C4-2B (cell line): ENCODE results near the gene ANKRD2.

Source experiments
- H3K27ac ChIP-seq: fragments of 450-650 bp; 2 replicates; pipeline ENCODE4 v1.5.1; 2017
- CTCF ChIP-seq: fragments of 450-650 bp; conservative IDR thresholded peaks from 2 replicates; pipeline ENCODE4 v1.5.1; 2017; ENCODE audit warnings: mild to moderate bottlenecking
- ZFX ChIP-seq: fragments of 450-650 bp; IDR thresholded peaks from 2 replicates; pipeline ENCODE4 v1.6.1; 2017

The ANKRD2 gene

DNA sequence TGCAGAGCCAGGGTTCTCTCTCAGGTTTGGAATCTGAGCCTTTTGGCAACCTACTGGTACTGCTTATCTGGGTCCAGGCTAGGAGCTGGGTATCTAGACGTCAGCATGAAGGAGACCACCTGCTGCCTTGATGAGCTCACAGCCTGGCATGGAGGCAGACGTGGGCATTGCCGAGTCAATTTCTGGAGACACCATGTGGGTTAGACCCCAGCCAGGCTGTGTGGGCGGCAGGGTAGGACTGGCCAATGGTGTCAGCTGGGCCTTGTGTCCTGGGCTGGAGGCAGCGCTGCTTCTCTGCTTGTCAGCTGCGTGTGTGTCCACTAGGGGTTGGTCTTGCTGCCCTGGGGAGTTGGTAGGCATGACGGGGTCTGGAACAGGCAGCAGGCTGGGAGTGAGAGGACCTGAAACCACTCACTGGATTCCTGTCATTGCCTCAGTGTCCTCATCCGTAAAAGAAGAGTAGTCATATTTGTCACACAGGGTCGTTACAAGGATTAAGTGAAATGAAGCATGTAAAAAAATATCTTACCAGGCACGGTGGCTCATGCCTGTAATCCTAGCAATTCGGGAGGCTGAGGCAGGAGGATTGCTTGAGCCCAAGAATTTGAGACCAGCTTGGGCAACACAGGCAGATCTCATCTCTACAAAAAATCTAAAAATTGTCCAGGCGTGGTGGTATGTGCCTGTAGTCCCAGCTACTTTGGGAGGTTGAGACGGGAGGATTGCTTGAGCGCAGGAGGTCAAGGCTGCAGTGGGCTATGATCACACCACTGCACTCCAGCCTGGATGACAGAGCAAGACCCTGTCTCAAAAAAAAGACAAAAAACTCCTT is 31.7 kb upstream of the ANKRD2 start:
- no peak for TF ChIP-seq CTCF
- no peak for TF ChIP-seq ZFX
- H3K27ac ChIP-seq, result no peak overlapping the region

GRCh38 chr10:97542169-97543024 is 30.2 kb upstream of the ANKRD2 start:
- TF ChIP-seq CTCF (no peak), ZFX (no peak)
- peak overlapping the region; percentile 36 for H3K27ac ChIP-seq

DNA sequence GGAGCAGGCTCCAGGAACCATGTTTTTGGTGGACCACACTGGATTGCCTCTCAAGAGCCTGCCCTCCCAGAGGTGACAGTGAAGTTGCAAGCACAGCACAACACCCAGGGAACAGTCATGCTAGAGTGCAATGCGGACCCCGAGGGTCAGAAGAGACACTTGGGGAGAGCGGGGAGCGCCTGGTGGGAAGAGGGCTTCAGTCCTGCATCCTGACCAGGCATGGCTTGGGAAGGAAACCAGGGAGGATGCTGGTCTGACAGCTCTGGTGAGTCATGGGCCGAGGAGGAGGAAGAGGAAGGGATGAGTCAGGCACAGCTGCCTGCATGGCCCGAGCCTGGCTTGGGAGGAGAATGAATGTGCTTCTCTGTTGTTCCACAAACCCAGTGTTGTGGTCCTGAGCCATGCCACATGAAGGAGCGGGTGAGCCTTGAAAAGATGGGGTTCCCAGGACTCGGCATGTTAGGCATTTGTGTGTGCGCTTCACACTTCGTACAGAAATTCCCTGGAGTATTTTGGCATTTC is 29.5 kb upstream of the ANKRD2 start:
- TF ChIP-seq ZFX (no peak), CTCF (no peak)
- H3K27ac ChIP-seq, result peak overlapping the region; percentile 36; the same call in 1 of the 2 replicates

DNA sequence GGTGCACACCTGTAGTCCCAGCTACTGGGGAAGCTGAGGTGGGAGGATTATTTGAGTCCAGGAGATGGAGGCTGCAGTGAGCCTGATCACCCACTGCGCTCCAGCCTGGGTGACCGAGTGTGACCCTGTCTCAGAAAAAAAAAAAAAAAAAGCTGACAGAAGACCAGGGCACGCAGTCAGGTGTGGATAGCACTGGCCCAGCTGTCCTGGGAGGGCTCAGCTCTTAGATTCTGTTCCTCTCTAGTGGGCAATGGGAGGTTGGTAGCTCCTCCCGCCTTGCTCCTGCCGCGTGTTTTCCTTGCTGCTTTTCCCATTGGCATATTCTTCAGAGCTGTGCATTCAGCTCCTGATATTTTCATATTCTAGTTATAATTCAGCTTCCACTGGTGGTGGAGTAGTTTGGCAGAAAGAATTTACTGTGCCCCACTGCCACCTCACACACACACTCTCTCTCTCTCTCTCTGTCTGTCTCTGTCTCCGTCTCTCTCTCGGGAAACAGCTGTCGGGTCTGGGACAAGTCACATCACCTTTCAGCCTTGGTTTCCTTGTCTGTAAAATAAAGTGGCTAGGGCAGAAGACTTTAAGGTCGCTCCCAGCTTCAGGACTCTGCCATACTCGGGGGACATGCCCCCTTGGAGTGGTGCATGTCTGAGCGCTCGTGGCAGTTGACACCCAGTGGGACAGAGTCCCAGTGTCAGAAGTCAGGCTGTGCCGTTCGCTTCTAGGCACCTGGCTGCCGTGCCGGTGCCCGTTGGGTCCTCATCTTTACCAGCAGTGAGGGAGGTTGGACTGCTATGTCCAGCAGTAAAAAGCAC is 25.9 kb upstream of the ANKRD2 start:
- H3K27ac ChIP-seq, result no peak overlapping the region

GRCh38 chr10:97547271-97547600 is 25.3 kb upstream of the ANKRD2 start:
- H3K27ac ChIP-seq, result no peak overlapping the region
- TF ChIP-seq ZFX (no peak), CTCF (no peak)

More for the DNA sequence above, 25.9 kb upstream of the ANKRD2 start:
- TF ChIP-seq CTCF (no peak), ZFX (no peak)

DNA sequence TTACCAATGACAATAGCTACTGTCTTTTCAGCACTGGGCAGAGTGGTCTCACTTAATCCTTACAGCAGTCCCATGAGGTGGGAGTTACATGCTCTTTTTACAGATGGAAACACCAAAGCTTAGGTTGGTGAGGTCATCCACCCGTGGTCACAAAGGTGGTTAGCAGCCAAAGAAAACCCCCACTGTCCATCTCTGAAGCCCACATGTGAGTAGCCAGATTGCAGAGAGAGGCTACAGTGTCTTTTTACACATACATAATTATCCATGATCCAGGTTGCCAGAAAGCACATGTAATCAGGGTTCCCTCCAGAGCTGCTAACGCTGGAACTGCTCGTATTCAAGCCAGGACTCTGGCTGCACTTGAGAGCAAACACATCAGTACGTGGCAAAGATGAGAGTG is 24.6 kb upstream of the ANKRD2 start:
- no peak overlapping the region for H3K27ac ChIP-seq
- TF ChIP-seq CTCF (no peak), ZFX (no peak)
